ENCODE data around the gene NUP50.

Gene NUP50

GRCh38 chr22:45205276-45205925 is 41.7 kb downstream of the NUP50 start:
- no peak for DNase-seq (ENCODE audit: low read depth)
- H3K4me3 ChIP-seq (ENCODE audit: low read depth, low read length): no peak overlapping the region

- H3K4me3 ChIP-seq (ENCODE audit: low read depth, low read length): no peak overlapping the region
- no peak for DNase-seq (ENCODE audit: low read depth)
These were observed 42.5 kb downstream of the NUP50 start for GRCh38 chr22:45206233-45206632.

- no peak for DNase-seq (ENCODE audit: low read depth)
- no peak overlapping the region for H3K4me3 ChIP-seq (ENCODE audit: low read depth, low read length)
These were observed 43.8 kb downstream of the NUP50 start for GRCh38 chr22:45207533-45207932.

DNA sequence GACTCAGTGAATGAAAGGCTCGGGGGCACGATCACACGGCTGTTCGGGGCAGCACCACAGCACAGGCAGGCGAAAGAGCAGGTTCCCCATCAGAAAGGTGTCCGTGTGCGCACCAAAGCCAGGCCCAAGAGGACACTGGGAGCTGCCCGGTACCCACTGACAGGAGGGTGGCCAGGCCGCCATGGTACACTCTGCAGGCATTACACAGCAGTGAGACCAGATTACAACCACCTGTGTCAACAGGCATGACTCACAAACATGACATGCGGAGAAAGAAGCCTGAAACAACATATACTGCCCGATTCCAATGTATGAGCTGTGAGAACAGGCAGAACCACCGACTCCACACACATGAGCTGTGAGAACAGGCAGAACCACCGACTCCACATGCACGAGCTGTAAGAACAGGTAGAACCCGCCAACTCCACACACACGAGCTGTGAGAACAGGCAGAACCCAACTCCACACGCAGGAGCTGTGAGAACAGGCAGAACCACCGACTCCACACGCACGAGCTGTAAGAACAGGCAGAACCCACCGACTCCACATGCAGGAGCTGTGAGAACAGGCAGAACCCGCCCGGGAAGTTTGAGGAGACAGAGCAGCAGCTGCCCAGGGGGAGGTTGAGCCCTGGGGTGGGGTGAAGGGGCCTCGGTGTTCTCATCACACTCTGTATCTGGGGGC is 44.4 kb downstream of the NUP50 start:
- peak; percentile 70 for DNase-seq (ENCODE audit: low read depth)

GRCh38 chr22:45208696-45208992 is 44.9 kb downstream of the NUP50 start:
- no peak for DNase-seq (ENCODE audit: low read depth)
- no peak overlapping the region for H3K4me3 ChIP-seq (ENCODE audit: low read depth, low read length)

More for the DNA sequence above, 44.4 kb downstream of the NUP50 start:
- no peak overlapping the region for H3K4me3 ChIP-seq (ENCODE audit: low read depth, low read length)

GRCh38 chr22:45208993-45209838 is 45.5 kb downstream of the NUP50 start:
- no peak overlapping the region for H3K4me3 ChIP-seq (ENCODE audit: low read depth, low read length)
- DNase-seq (ENCODE audit: low read depth): no peak

DNA sequence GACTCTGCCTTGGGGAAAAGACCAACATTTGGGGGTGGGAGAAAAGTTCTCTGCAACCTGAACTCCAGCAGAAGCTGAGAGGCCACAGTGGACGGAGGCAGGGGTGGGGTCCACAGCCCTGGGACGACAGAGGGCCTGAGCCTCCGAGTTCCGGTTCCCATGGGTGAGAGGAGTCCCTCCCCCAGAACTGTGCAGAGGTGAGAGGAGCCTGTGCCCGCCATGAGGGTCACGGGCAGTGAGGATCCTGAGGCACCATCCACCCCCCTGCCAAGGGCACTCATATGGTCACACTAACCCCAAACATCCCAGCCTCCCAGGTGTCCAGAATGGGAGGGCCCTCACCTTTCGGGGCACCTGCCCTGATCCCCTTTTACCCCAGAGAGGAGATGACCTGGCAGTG is 46.4 kb downstream of the NUP50 start:
- no peak overlapping the region for H3K4me3 ChIP-seq (ENCODE audit: low read depth, low read length)
- no peak for DNase-seq (ENCODE audit: low read depth)

DNA sequence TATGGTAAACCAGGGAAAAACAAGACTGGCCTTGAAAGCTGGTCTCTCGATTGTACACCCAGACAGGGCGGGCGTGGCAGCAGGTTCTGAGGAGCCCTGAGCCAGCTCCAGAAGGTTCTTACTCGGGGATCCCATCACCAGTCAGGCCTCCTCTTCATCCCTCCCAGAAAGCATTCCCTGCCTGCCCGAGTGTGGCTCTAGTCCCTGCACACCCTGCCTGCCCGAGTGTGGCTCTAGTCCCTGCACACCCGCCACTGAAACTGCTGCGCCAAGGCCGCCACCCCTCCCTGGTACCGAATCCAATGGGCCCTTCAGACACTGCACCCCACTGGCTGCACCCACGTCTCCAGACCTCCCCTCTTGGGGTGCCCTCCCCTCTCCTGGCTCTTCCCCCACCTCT is 46.9 kb downstream of the NUP50 start:
- H3K4me3 ChIP-seq (ENCODE audit: low read depth, low read length): no peak overlapping the region
- DNase-seq (ENCODE audit: low read depth): no peak

DNA sequence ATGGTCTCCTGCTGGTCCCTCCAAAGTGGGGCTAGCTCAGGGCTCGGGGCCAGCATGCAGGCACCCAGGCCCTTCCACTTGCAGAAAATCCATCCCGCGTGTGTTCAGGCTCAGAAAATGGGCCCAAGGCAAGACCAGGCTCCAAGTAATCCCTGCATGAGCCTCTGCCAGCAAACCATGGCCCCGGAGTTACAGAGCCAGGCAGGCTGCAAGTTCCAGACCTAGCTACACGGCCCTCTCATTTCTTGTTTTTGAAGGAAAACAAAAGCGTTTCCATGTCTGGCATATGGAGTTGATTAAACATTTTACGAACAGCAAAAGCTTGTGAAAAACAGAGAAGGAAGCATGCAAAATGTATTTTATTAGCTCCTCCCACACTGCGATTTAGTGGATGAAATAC is 47.3 kb downstream of the NUP50 start:
- no peak overlapping the region for H3K4me3 ChIP-seq (ENCODE audit: low read depth, low read length)
- no peak for DNase-seq (ENCODE audit: low read depth)

- no peak for DNase-seq (ENCODE audit: low read depth)
- no peak overlapping the region for H3K4me3 ChIP-seq (ENCODE audit: low read depth, low read length)
These were observed 47.7 kb downstream of the NUP50 start for GRCh38 chr22:45211435-45211834.

DNA sequence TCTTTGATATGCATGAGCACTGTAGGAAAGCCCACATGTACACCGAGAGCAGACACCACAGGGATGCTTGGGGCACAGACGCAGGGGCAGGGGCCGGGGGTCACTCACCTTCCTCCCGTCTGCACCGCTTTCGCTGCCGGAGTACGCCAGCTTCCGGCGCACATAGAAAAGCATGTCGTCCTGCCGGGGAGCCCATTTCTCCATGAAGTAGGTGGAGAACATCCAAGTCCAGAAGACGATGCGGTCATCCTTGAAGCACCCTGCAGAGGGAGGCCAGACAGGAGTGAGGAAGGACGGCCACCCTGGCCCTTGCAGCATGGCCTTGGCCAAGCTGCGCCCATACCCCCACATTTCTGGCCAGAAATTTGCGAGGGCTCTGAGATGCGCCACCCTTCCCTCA is 48.1 kb downstream of the NUP50 start:
- no peak for DNase-seq (ENCODE audit: low read depth)
- peak overlapping the region; percentile 30 for H3K4me3 ChIP-seq (ENCODE audit: low read depth, low read length)

GRCh38 chr22:45212306-45212709 is 48.6 kb downstream of the NUP50 start:
- peak; percentile 53 for DNase-seq (ENCODE audit: low read depth)
- H3K4me3 ChIP-seq (ENCODE audit: low read depth, low read length): peak overlapping the region; percentile 30

- DNase-seq (ENCODE audit: low read depth): no peak
- H3K4me3 ChIP-seq (ENCODE audit: low read depth, low read length): peak overlapping the region; percentile 30
These were observed 49.4 kb downstream of the NUP50 start for GRCh38 chr22:45212992-45213751.

DNA sequence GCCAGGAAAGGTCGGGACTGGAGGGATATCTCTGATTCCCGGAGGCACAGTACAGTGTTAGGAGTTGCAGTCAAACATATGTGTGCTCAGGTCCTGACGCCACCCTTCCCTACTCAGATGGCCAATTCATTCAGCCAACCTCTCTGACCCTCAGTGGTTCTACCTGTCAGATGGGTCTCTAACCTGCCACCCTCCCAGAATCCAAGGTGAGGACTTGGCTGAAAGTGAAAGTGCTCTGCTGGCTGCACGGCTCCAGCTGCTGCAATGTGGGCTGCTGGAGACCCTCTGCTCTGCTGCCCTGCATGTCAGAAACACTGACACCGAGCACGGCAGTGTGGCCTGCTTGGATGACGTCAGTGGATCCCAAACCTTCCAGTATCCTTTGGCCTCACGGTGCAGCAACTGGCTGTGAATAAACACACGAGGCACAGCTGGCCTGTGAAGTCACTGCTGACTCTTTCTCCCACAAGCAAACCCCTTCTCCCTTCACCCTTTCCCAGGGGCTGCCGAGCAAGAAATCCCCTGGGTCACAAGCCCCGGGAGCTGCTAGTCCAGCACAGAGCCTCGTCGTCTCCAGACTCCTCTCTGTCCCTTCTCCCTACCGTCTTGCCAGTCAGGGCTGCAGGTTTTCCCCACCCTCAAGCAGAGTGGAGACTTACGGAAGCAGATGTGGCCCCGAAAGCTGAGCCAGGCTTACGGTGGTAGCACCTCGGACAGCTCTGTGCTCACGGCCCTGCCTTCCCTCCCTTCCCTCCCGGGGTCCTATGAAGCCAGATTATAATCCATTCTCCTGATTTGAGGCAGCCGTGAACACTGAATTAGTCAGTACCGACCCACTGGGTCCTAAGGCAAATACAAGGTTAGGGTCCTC is 52.6 kb downstream of the NUP50 start:
- no peak for DNase-seq (ENCODE audit: low read depth)
- H3K4me3 ChIP-seq (ENCODE audit: low read depth, low read length): peak overlapping the region; percentile 2

DNA sequence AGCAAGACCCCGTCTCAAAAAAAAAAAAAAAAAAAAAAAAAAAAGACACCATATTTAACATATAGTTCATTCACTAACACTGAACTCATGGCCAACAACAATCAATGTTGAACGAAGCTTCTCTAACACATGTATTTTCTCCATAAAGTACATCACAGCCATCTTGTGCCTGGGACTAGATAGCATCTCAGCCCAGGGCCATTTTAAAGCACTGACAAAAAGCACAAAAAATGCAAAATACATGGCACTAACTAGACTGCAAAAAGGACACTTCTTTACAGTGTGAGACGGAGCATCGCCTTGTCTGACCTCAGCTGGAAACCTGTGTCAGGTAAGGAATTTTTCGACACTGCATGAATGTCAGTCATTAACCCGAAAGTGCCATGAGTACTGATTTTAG is 53.6 kb downstream of the NUP50 start:
- H3K4me3 ChIP-seq (ENCODE audit: low read depth, low read length): no peak overlapping the region
- DNase-seq (ENCODE audit: low read depth): no peak

DNA sequence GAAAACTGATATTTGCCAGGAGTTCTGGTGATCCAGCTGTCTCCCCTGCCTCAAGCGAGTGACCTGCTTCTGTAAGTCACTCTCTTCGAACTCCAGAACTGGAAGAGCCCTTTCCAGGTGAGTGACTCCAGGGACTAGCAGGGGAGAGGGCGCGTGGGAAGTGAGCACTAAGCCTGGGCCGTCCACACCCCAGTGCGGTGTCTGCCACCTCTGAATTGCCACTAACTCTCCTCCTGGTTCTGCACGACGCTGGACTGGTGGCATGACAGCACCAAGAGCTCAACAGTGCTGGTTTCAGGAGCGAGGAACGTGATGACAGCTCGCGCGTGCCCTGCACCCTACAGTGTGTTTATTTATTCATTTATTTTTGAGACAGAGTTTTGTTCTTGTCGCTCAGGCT is 54.1 kb downstream of the NUP50 start:
- DNase-seq (ENCODE audit: low read depth): no peak
- H3K4me3 ChIP-seq (ENCODE audit: low read depth, low read length): no peak overlapping the region

DNA sequence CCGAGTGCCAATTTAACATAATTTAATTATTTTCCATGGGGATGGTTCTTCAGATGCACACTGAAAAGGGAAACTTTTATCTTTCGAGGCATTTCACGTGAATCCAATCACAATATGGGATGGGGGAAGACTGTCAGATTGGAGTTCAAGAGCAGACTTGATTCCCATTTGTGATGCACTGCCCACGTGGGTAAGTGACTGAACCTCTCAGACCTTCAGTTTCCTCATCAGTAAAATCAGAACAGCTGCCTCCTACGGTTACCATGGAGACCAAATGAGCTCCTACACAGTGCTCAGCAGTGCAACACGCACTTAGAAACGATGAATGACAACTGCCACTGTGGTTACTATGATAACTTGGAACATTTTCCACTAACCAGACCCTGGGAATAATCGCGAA is 55.3 kb downstream of the NUP50 start:
- H3K4me3 ChIP-seq (ENCODE audit: low read depth, low read length): no peak overlapping the region
- no peak for DNase-seq (ENCODE audit: low read depth)

GRCh38 chr22:45221201-45221600 is 57.5 kb downstream of the NUP50 start:
- no peak for DNase-seq (ENCODE audit: low read depth)
- H3K4me3 ChIP-seq (ENCODE audit: low read depth, low read length): no peak overlapping the region

All from skeletal muscle cell (primary cell).